ENCODE results near the gene HS6ST1.

- TF ChIP-seq, protein P1, sequence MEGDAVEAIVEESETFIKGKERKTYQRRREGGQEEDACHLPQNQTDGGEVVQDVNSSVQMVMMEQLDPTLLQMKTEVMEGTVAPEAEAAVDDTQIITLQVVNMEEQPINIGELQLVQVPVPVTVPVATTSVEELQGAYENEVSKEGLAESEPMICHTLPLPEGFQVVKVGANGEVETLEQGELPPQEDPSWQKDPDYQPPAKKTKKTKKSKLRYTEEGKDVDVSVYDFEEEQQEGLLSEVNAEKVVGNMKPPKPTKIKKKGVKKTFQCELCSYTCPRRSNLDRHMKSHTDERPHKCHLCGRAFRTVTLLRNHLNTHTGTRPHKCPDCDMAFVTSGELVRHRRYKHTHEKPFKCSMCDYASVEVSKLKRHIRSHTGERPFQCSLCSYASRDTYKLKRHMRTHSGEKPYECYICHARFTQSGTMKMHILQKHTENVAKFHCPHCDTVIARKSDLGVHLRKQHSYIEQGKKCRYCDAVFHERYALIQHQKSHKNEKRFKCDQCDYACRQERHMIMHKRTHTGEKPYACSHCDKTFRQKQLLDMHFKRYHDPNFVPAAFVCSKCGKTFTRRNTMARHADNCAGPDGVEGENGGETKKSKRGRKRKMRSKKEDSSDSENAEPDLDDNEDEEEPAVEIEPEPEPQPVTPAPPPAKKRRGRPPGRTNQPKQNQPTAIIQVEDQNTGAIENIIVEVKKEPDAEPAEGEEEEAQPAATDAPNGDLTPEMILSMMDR (IDR thresholded peaks at IDR 0.05; ENCODE audit: low read depth, low read length, missing input control): no peak
- no peak for TF ChIP-seq MAX (IDR thresholded peaks at IDR 0.05)
These were observed 5.4 kb downstream of the HS6ST1 start for GRCh38 chr2:128313091-128313836.
